ENCODE results near the gene PDS5B.

PDS5B gene

DNA sequence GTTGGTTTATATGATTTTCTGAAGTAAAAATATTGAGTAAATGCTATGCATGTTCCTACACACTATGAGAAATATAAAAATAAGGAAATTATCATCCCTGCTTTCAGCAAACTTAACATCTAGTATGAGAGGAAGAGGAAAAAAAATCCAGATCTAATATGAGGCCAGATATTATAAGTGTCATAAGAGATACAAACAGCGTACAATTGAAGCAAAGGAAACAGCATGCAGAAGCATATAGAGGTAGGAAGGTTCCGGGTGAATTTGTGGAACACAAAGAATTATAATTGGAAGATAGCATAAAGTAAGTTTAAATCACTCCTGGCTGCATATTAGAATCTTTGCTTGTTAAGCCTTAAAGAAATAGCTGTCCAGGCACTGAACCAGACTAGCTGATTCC is 88.3 kb downstream of the PDS5B start:
- Histone ChIP-seq H3K4me1 (ENCODE audit: control insufficient read depth, insufficient read depth, low read length) (no peaks in the 10 kb centered on the region), H3K27ac (ENCODE audit: extremely low read depth, low read depth, low read length) (no peak overlapping the region), H3K4me3 (ENCODE audit: low read depth, low read length) (no peak overlapping the region), H3K36me3 (ENCODE audit: control insufficient read depth in 2 of 2, insufficient read depth in 1 of 2, low read length in 2 of 2) (peaks cover 3 to 6% of the 10 kb centered on the region in 2 experiments), H3K9me3 (ENCODE audit: control insufficient read depth, insufficient read depth, low read depth, low read length) (no peaks in the 10 kb centered on the region)
- ChIA-PET POLR2A (no interaction called here), CTCF (no interaction called here)
- TF ChIP-seq ZNF529 (tag by site-specific recombination; IDR thresholded peaks at IDR 0.05; ENCODE audit: insufficient replicate concordance) (no peak), RBAK (tag by site-specific recombination; IDR thresholded peaks at IDR 0.05) (no peak), ZNF404 (tag by site-specific recombination; IDR thresholded peaks at IDR 0.05) (no peak), ZNF133 (tag by site-specific recombination; IDR thresholded peaks at IDR 0.05) (peak; percentile 96), ZBTB1 (tag by site-specific recombination; IDR thresholded peaks at IDR 0.05) (no peak), ZSCAN30 (tag by site-specific recombination; IDR thresholded peaks at IDR 0.05) (no peak), SCRT1 (tag by site-specific recombination; IDR thresholded peaks at IDR 0.05; ENCODE audit: borderline replicate concordance) (no peak), ZNF514 (tag by site-specific recombination; IDR thresholded peaks at IDR 0.05) (no peak)
- TF ChIP-seq, protein P1, sequence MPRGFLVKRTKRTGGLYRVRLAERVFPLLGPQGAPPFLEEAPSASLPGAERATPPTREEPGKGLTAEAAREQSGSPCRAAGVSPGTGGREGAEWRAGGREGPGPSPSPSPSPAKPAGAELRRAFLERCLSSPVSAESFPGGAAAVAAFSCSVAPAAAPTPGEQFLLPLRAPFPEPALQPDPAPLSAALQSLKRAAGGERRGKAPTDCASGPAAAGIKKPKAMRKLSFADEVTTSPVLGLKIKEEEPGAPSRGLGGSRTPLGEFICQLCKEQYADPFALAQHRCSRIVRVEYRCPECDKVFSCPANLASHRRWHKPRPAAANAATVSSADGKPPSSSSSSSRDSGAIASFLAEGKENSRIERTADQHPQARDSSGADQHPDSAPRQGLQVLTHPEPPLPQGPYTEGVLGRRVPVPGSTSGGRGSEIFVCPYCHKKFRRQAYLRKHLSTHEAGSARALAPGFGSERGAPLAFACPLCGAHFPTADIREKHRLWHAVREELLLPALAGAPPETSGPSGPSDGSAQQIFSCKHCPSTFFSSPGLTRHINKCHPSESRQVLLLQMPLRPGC (tag by site-specific recombination; IDR thresholded peaks at IDR 0.05), result no peak

DNA sequence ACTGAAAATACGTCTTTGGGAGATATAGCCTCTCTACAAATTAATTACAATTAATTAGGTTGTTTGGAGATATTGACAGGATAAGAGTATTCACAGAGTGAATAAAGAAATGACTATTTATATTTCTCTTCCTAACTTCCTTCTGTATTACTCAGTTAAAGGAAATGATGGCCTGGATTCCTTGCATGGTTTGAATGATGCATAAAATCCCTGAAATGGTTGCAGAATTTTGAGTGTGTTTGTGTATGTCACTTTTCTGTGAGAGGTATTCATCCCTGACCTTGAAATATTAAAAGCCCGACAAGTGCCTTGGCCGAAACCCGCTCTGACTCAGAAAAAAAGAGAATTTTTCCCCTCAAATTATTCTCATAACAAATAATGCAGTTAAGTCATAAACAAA is 90.0 kb downstream of the PDS5B start:
- no peak overlapping the region for H3K4me3 ChIP-seq (ENCODE audit: low read depth, low read length)
- no peak overlapping the region for H3K27ac ChIP-seq (ENCODE audit: extremely low read depth, low read depth, low read length)
- POLR2A ChIA-PET, result no interaction called here
- CTCF ChIA-PET, result interaction anchor here (1.3 kb wide), 1 partner anchor 25 kb away, joined by 5 read pairs; no protein-coding TSS in a partner anchor
- TF ChIP-seq ZNF654 (tag by site-specific recombination; IDR thresholded peaks at IDR 0.05; ENCODE audit: low read depth), result no peak
- TF ChIP-seq ZNF266 (tag by site-specific recombination; IDR thresholded peaks at IDR 0.05; ENCODE audit: low read depth), result no peak
- no peak for TF ChIP-seq BCL11B (tag by site-specific recombination; IDR thresholded peaks at IDR 0.05; ENCODE audit: low read depth)
- H3K4me1 ChIP-seq (ENCODE audit: control insufficient read depth, insufficient read depth, low read length), result no peaks in the 10 kb centered on the region
- no peaks in the 10 kb centered on the region for H3K9me3 ChIP-seq (ENCODE audit: control insufficient read depth, insufficient read depth, low read depth, low read length)
- peaks cover 3 to 6% of the 10 kb centered on the region in 2 experiments for H3K36me3 ChIP-seq (ENCODE audit: control insufficient read depth in 2 of 2, insufficient read depth in 1 of 2, low read length in 2 of 2)

DNA sequence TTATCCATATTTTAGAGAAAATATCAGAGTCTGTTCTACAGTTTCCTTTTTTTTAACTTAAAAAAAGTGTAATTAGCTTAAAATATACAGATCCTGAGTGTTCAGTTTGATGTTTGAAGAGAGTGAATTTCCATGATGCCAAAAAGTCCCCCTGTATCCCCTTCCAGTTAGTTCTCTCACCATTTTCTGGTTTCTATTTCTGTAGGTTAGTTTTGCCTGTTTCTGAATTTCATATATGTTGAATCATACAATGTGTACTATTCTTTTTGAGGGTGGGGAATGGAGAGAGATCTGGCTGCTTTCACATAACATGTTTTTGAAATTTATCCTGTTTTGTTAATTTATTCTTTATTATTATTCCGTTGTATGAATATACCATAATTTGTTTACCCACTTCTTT is 95.9 kb downstream of the PDS5B start:
- TF ChIP-seq GFI1B (tag by site-specific recombination; IDR thresholded peaks at IDR 0.05) (no peak), MZF1 (tag by site-specific recombination; IDR thresholded peaks at IDR 0.05; ENCODE audit: borderline replicate concordance) (no peak), ZNF830 (tag by site-specific recombination; IDR thresholded peaks at IDR 0.05; ENCODE audit: low read depth) (no peak), ZNF274 (IDR thresholded peaks at IDR 0.05; ENCODE audit: low read length) (no peak), ZNF274 (tag by site-specific recombination; IDR thresholded peaks at IDR 0.05; ENCODE audit: borderline replicate concordance) (no peak)
- TF ChIP-seq, protein P2, sequence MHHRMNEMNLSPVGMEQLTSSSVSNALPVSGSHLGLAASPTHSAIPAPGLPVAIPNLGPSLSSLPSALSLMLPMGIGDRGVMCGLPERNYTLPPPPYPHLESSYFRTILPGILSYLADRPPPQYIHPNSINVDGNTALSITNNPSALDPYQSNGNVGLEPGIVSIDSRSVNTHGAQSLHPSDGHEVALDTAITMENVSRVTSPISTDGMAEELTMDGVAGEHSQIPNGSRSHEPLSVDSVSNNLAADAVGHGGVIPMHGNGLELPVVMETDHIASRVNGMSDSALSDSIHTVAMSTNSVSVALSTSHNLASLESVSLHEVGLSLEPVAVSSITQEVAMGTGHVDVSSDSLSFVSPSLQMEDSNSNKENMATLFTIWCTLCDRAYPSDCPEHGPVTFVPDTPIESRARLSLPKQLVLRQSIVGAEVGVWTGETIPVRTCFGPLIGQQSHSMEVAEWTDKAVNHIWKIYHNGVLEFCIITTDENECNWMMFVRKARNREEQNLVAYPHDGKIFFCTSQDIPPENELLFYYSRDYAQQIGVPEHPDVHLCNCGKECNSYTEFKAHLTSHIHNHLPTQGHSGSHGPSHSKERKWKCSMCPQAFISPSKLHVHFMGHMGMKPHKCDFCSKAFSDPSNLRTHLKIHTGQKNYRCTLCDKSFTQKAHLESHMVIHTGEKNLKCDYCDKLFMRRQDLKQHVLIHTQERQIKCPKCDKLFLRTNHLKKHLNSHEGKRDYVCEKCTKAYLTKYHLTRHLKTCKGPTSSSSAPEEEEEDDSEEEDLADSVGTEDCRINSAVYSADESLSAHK (tag by site-specific recombination; IDR thresholded peaks at IDR 0.05), result no peak
- TF ChIP-seq, protein P3, sequence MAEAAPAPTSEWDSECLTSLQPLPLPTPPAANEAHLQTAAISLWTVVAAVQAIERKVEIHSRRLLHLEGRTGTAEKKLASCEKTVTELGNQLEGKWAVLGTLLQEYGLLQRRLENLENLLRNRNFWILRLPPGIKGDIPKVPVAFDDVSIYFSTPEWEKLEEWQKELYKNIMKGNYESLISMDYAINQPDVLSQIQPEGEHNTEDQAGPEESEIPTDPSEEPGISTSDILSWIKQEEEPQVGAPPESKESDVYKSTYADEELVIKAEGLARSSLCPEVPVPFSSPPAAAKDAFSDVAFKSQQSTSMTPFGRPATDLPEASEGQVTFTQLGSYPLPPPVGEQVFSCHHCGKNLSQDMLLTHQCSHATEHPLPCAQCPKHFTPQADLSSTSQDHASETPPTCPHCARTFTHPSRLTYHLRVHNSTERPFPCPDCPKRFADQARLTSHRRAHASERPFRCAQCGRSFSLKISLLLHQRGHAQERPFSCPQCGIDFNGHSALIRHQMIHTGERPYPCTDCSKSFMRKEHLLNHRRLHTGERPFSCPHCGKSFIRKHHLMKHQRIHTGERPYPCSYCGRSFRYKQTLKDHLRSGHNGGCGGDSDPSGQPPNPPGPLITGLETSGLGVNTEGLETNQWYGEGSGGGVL (tag by site-specific recombination; IDR thresholded peaks at IDR 0.05), result no peak
- ChIA-PET CTCF (interaction anchor here (0.7 to 0.9 kb wide), 2 partner anchors 13 to 1042 kb away, joined by 3 to 4 read pairs; no protein-coding TSS in a partner anchor), POLR2A (no interaction called here)
- Histone ChIP-seq H3K9me3 (ENCODE audit: control insufficient read depth, insufficient read depth, low read depth, low read length) (no peaks in the 10 kb centered on the region), H3K27ac (ENCODE audit: extremely low read depth, low read depth, low read length) (no peak overlapping the region), H3K4me1 (ENCODE audit: control insufficient read depth, insufficient read depth, low read length) (no peaks in the 10 kb centered on the region), H3K4me3 (ENCODE audit: low read depth, low read length) (no peak overlapping the region), H3K36me3 (ENCODE audit: control insufficient read depth in 2 of 2, insufficient read depth in 1 of 2, low read length in 2 of 2) (peaks cover 3% of the 10 kb centered on the region in 2 experiments)

Measured in HEK293 (cell line).